ENCODE measurements around the gene PAOX.

DNA sequence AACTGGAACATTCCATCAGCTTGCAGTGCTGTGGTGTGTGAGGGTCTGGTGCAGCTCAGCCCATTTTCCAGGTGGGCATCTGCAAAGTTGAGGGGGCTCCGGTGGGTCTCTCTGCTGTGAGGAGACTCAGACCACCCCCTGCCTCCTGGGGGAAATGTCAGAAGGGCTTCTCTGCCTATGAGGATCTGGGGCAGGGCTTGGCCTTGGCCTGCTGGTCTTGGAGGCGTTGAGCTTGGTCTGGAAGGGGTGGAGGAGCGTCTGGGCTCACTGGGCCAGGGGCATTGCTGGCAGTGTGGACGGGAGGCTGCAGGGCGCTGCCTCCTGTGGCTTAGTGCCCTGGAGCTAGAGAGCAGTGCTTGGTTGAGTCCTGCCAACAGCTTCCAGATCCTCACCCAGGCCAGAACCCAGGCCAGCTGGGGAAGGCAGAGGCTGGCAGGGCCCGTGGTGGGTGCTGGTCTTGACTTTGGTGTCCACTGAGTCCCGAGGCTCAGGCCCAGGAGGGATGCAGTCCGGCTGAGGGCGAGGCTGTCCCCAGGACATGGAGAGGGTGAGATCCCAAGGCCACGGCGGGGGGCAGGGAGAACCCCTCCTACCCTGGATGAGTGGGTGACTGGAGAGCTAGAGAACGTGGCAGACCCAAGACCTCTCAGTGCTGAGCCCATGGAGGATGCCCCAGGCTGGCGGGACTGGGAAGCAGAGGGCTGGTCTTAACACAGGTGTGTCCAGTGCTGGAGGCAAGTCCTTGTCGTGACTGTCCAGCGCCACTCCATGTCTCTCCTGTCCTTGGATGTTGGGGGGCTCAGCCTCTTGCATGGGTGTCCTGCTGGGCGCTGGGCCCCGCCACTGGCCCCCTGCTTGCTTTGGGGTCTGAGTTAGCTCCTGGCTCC is 42.5 kb downstream of the PAOX start:
- no peak for TF ChIP-seq GATA3 (IDR thresholded peaks at IDR 0.05; ENCODE audit: low read depth, low read length)
- no peak for TF ChIP-seq GATA2 (IDR thresholded peaks at IDR 0.05; ENCODE audit: low read depth, low read length)

Data from SH-SY5Y (cell line).